Fibroblast of skin of abdomen (primary cell): ENCODE results near the gene MEI1. TPM values are rescaled to one million over a fixed set of nuclear protein-coding genes. Genes with fewer than 3 reads are reported as not detected.
"Not testable (repeated sequence)": the region's sequence is repeated elsewhere in the genome, so short reads cannot be mapped to it uniquely, and the experiment has no call there.

Experiments
- DNase-seq: peaks from one replicate; pipeline ENCODE4 v3.0.0-alpha.2; 2013
- polyA plus RNA-seq, 2 experiments: library from polyadenylated mRNA; unstranded; fragments of 120-200 nt; gene quantifications; one replicate each; pipeline ENCODE4 v1.2.1, GENCODE V29; 2013; ENCODE audit not compliant: insufficient read length in 2 of 2

MEI1 gene, protein sequence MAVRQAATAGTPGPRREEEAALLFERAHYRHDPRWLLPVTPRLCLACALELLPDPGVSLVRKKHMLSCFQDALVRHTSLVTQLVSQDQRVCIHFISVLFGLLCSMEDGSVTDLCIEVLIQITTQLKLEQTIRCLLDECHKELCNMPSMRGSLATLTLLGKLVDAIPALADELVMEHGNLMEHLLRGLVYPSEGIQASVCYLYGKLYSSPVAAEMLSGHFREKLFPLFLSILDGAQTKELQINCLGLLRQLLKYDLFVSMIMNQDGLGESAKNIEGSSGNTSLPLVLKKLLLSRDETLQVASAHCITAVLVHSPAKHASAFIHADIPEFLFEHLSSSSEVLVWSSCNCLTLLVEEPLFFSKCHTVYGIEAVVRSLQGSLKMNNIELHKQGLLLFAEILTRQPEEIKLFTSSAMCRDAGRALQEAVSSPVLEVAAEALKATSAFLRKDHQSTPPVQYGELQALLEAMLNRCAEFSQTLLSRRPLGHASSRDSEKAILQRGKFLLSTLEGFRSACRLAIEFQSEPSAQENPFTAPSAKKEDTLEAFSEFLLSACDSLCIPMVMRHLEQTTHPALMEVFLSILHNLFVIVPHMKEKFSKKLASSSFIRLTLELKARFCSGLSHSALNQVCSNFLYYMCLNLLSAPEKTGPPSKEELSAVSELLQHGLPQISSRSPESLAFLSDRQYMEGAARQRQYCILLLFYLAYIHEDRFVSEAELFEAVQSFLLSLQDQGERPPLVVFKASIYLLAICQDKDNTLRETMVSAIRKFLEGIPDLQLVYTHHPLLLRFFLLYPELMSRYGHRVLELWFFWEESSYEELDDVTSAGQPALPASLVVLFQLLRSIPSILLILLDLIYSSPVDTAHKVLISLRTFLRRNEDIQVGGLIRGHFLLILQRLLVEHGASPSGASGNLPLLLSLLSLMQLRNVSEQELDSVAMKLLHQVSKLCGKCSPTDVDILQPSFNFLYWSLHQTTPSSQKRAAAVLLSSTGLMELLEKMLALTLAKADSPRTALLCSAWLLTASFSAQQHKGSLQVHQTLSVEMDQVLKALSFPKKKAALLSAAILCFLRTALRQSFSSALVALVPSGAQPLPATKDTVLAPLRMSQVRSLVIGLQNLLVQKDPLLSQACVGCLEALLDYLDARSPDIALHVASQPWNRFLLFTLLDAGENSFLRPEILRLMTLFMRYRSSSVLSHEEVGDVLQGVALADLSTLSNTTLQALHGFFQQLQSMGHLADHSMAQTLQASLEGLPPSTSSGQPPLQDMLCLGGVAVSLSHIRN
- 0.45 TPM for polyA plus RNA-seq (2013, experiment 1 of 2; ENCODE audit: insufficient read length)
- polyA plus RNA-seq (2013, experiment 2 of 2; ENCODE audit: insufficient read length), result 0.93 TPM

GRCh38 chr22:41699264-41700107 lies at the start of gene MEI1:
Gene MEI1 (plus strand): TSS chr22:41699503. CDS start chr22:41699539, 36 bp downstream.
- DNase-seq, result peak; percentile 78

GRCh38 chr22:41650229-41650628 lies 49.1 kb upstream of the MEI1 start:
- DNase-seq, result no peak

DNA sequence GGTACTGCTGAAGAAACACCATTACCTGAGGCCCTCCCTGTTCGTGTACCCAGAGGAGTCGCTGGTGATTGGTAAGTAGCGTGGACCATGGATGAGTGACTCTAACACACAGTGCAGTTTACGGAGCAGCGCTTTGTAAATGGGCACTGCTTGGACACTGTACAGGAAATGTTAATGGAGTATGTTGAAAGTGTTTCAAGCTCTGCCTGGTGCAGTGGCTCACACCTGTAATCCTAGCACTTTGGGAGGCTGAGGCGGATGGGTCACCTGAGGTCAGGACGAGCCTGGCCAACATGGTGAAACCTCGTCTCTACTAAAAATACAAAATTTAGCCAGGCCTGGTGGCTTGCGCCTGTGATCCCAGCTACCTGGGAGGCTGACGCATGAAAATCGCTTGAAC lies 48.5 kb upstream of the MEI1 start:
- no peak for DNase-seq

DNA sequence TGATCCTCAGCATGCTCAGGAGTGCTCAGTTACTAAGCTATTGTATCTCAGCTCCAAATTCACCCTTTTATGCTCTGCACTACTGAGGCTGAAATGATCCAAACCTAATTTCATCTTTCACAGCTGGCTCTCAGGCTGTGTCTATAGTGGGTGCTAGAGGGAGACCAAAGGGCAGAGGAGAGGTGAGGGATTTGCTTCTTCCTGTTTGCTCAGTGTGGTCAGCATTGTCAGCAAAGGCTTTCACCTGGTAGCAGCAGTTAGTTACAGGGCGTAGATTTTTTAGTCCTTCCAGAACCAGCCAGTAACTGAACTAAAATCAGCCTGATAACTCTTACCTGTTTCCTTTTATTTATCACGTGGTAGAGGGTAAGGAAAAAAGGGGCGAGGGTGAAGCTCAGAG lies 45.0 kb upstream of the MEI1 start:
- no peak for DNase-seq

DNA sequence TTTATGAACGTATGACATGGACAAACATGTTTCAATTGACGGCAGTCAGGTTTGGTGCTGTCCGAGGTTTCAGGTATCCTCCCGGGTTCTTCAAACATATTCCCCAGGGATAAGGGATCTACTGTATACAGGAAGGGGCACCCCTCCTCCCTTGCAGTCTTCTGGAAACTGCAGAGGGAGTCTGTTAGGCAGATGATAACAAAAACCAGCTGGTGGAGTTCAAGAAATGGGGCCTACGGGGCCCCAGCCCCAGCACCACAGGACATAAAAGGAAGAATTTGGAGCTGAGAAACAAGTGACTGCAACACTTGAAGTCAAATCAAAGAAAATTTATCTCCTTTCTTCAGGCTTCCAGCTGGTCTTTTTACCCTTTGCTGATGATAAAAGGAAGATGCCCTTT lies 42.7 kb upstream of the MEI1 start:
- peak; percentile 9 for DNase-seq

DNA sequence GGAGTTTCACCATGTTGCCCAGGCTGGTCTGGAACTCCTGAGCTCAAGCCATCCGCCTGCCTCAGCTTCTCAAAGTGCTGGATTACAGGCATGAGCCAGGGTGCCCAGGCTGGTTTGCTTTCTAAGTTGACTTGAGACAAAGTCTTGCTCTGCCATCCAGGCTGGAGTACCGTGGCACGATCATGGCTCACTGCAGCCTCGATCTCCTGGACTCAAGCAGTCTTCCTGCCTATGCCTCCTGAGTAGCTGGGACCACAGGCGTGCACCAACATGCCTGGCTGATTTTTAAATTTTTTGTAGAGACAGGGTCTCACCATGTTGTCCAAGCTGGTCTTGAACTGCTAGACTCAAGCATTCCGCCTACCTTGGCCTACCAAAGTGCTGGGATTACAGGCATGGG lies 41.6 kb upstream of the MEI1 start:
- no peak for DNase-seq

- DNase-seq, result no peak
These were observed 40.4 kb upstream of the MEI1 start for GRCh38 chr22:41658869-41659268.

GRCh38 chr22:41659941-41660340 lies 39.4 kb upstream of the MEI1 start:
- no peak for DNase-seq

GRCh38 chr22:41660416-41660815 lies 38.9 kb upstream of the MEI1 start:
- DNase-seq, result no peak

- DNase-seq, result no peak
These were observed 38.2 kb upstream of the MEI1 start for GRCh38 chr22:41661088-41661487.

DNA sequence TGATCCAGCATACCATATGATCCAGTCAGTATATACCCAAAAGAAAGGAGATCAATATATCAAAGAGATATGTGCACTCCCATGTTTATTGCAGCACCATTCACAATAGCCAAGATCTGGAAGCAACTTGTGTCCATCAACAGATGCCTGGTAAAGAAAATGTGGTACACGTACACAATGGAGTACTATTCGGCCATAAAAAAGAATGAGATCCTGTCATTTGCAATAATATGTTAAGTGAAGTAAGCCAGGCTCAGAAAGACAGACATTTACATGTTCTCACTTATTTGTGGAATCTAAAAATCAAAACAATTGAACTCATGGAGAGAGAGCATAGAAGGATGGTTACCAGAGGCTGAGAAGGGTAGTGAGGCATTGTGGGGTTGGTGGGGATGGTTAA lies 37.6 kb upstream of the MEI1 start:
- DNase-seq, result no peak

GRCh38 chr22:41663594-41663993 lies 35.7 kb upstream of the MEI1 start:
- not testable (repeated sequence) for DNase-seq

DNA sequence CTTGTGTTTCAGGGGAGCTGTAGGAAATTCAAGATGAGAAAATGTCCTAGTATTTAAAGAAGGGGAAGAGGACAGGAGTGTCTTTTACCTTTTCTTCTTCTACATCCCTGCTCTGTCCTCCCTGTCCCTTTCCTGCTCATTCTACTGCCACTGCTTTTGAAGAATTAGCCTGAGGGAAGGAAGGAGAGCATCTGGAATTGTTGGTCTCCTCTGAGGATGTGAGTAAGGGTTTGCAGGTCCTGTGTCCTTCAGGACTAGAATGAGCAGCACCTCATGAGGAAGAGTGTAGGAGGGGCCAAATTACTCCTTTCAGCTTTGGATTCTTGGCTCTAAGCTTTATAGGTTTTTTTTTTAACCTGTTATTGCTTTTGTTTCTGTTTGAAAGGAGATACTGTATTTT lies 34.8 kb upstream of the MEI1 start:
- no peak for DNase-seq

DNA sequence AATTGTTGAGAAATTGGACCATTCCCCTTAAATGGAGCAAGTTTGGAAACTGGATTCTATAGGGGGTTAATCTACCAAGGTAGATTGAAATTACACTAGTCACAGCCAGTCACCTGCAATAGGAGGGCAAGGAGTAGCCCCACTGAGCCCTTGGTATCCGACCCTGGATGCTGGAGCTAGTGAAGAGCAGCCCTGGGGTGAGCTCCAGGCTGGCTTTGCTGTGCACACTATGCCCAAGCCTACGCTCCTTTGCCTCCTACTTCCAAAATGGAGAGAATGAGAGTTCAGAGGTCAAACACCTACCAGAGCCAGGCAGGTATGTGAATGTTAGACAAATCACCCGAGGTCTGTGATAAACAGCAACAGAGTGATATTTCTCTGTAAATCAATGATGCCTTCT lies 34.4 kb upstream of the MEI1 start:
- DNase-seq, result no peak

- DNase-seq, result peak; percentile 91
These were observed 30.1 kb upstream of the MEI1 start for GRCh38 chr22:41668971-41669911.

- DNase-seq, result not testable (repeated sequence)
These were observed 27.2 kb upstream of the MEI1 start for GRCh38 chr22:41672096-41672495.

DNA sequence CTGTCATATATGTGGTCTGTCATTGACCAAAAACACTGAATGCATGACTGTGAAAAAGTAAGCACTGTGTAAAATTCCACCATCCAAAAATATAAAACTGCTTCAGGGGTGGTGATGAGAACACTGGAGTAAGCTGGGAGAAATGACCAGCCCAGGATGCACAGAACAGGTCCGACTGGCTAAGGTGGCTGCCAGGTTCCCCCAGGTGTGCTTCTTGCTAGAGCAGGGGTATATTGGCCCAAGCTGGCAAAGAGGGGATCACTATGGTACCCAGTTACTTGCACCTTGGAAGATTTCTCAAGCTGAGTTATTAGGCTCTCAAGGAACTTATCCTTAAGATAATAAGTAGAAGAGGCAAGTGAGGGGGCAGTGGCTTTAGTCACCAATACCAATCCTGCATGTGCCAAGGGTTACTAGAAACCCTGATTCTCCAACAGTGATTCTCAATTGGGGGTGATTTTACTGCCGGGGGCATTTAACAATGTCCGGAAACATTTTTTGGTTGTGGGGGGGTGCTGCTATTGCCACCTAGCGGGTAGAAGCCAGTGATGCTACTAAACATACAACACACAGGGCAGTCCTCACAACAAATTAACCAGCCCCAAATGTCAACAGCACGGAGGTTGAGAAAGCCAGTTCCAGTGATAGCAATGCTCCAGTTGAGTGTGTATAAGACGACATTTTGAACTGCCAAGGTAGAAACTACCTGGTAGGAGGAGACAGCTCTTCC lies 26.4 kb upstream of the MEI1 start:
- no peak for DNase-seq

DNA sequence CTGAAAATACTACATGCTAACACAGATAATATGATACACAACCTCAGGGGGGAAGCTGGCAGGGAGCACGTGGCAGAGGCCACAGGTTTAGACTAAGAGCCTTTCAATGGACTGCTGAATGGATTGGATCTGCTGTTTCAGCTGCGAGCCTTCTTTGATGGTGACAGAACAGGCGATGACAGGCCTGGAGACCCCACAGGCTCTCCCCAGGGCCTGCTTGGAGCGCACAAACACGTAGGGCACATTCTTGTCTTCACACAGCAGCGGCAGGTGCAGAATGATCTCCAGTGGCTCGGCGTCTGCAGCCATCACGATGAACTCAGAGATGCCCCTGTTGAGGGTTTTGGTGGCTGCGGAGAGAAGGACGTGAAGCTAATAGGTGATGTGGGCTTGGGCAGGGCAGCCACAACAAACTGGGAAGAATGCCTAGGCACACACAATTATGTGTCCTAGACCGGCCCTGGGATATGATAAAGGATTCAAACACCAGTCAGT lies 24.4 kb upstream of the MEI1 start:
- DNase-seq, result no peak

- DNase-seq, result no peak
These were observed 23.2 kb upstream of the MEI1 start for GRCh38 chr22:41676134-41676533.

DNA sequence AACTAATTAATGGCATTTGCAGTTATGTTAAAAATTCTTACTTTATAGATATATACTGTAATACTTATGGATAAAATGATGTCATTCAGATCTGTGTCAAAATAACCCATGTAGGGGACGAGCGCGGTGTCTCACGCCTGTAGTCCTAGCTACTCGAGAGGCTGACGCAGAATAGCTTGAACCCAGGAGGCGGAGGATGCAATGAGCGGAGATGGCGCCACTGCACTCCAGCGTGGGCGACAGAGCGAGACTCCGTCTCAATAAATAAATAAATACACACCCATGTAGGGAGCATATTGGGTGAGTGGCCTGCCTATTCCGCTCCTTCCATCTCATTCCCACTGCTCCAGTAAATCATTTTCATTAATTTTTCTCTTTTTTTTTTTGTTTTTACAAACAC lies 17.7 kb upstream of the MEI1 start:
- no peak for DNase-seq
